ENCODE measurements around the gene FNDC11. TPM values are rescaled to one million over a fixed set of nuclear protein-coding genes. Genes with fewer than 3 reads are reported as not detected.

FNDC11 gene
- total RNA-seq, 1 donor from 2014 or later: 0.52 TPM

GRCh38 chr20:63533388-63533787 lies 20.6 kb upstream of the FNDC11 start:
- no peaks in the 10 kb centered on the region for H3K36me3 ChIP-seq (ENCODE audit: control insufficient read depth in 3 of 3, insufficient read depth in 3 of 3, low read length in 3 of 3)
- no peaks in the 10 kb centered on the region for H3K9me3 ChIP-seq (ENCODE audit: control insufficient read depth in 3 of 3, low read length in 3 of 3)
- H3K4me3 ChIP-seq (ENCODE audit: low read length in 3 of 3): no peak overlapping the region
- no peak overlapping the region for H3K27ac ChIP-seq (ENCODE audit: low read depth, low read length)
- peaks cover 0 to 20% (median 9%) of the 10 kb centered on the region in 3 donors for H3K4me1 ChIP-seq (ENCODE audit: control insufficient read depth in 3 of 3, insufficient read depth in 3 of 3, low read length in 3 of 3)
- no peak overlapping the region for H3K9ac ChIP-seq (ENCODE audit: low read depth in 1 of 3, low read length in 3 of 3)
- peaks cover 48 to 72% (median 71%) of the 10 kb centered on the region in 3 donors for H3K27me3 ChIP-seq (ENCODE audit: control insufficient read depth in 3 of 3, insufficient read depth in 3 of 3, low read length in 3 of 3)

DNA sequence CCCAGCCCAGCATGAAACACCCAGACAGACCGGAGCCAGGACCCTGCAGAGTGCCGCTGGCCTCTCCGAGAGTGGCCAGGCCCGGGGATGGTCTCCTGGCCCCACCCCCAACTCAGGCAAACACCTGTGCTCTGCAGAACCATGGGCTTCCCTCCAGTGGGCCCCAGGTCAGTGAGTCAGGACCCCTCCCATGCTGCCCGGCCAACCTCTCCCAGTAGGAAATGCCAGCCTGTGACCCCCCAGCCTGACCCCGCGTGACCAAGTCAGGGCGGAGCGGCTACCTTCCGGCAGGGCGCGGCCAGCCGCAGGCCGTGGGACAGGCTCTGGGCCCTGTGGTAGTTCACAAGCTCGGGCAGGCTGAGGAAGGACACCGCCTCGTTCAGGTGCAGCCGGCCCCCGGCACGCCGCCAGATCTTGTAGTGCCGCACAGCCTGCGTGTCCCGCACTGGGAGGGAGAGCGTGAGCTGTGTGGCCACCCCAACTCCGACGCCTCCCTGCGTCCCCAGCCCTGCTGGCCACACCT lies 20.0 kb upstream of the FNDC11 start:
- no peaks in the 10 kb centered on the region for H3K9me3 ChIP-seq (ENCODE audit: control insufficient read depth in 3 of 3, low read length in 3 of 3)
- peaks cover 0 to 20% (median 9%) of the 10 kb centered on the region in 3 donors for H3K4me1 ChIP-seq (ENCODE audit: control insufficient read depth in 3 of 3, insufficient read depth in 3 of 3, low read length in 3 of 3)
- H3K36me3 ChIP-seq (ENCODE audit: control insufficient read depth in 3 of 3, insufficient read depth in 3 of 3, low read length in 3 of 3): no peaks in the 10 kb centered on the region
- peaks cover 48 to 70% (median 70%) of the 10 kb centered on the region in 3 donors for H3K27me3 ChIP-seq (ENCODE audit: control insufficient read depth in 3 of 3, insufficient read depth in 3 of 3, low read length in 3 of 3)
- H3K27ac ChIP-seq (ENCODE audit: low read depth, low read length): no peak overlapping the region
- no peak overlapping the region for H3K4me3 ChIP-seq (ENCODE audit: low read length in 3 of 3)
- H3K9ac ChIP-seq (ENCODE audit: low read depth in 1 of 3, low read length in 3 of 3): no peak overlapping the region

- no peaks in the 10 kb centered on the region for H3K9me3 ChIP-seq (ENCODE audit: control insufficient read depth in 3 of 3, low read length in 3 of 3)
- no peak overlapping the region for H3K27ac ChIP-seq (ENCODE audit: low read depth, low read length)
- peaks cover 0 to 20% (median 9%) of the 10 kb centered on the region in 3 donors for H3K4me1 ChIP-seq (ENCODE audit: control insufficient read depth in 3 of 3, insufficient read depth in 3 of 3, low read length in 3 of 3)
- no peak overlapping the region for H3K9ac ChIP-seq (ENCODE audit: low read depth in 1 of 3, low read length in 3 of 3)
- no peak overlapping the region for H3K4me3 ChIP-seq (ENCODE audit: low read length in 3 of 3)
- no peaks in the 10 kb centered on the region for H3K36me3 ChIP-seq (ENCODE audit: control insufficient read depth in 3 of 3, insufficient read depth in 3 of 3, low read length in 3 of 3)
- peaks cover 43 to 65% (median 65%) of the 10 kb centered on the region in 3 donors for H3K27me3 ChIP-seq (ENCODE audit: control insufficient read depth in 3 of 3, insufficient read depth in 3 of 3, low read length in 3 of 3)
These were observed 19.5 kb upstream of the FNDC11 start for GRCh38 chr20:63534427-63534830.

DNA sequence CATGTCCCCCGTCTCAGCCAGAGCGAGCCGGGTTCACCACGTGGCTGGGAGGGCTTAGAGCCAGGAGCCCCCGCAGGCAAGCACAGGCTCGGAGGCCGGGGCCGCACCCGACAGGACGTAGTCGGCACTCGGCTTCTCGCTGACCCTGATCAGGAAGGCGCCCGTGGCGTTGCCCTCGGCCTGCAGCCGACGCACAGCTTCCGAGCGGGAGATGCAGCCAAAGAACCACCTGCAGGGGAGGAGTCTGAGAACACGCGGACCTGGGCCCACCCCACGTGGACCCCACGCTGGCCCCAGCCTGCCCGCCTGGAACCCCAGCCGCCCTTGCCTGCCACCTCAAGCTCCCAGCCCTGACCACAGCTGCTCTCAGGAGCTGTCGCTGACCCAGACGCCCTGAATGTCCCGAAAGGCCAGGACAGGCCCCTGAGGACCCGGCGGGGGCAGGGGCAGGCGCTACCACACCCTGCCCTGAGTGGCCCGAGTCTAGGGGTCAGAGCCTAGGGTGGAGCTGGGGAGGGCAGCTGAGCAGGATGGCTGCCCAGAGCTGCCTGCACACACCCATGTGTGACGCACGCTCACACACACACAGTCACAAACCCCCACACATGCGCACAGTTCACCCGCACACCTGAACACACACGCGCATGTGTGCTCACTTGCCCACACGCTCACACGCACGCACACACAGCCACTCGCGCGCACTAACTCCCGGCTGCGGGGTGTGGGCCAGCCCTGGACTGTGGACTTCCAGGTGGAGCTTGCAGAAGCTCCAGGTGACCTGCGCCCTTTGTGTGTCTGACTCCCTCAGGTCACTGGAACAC lies 18.9 kb upstream of the FNDC11 start:
- Histone ChIP-seq H3K9me3 (ENCODE audit: control insufficient read depth in 3 of 3, low read length in 3 of 3) (no peaks in the 10 kb centered on the region), H3K9ac (ENCODE audit: low read depth in 1 of 3, low read length in 3 of 3) (no peak overlapping the region), H3K27me3 (ENCODE audit: control insufficient read depth in 3 of 3, insufficient read depth in 3 of 3, low read length in 3 of 3) (peaks cover 39 to 64% (median 60%) of the 10 kb centered on the region in 3 donors), H3K4me1 (ENCODE audit: control insufficient read depth in 3 of 3, insufficient read depth in 3 of 3, low read length in 3 of 3) (peaks cover 0 to 20% (median 9%) of the 10 kb centered on the region in 3 donors), H3K36me3 (ENCODE audit: control insufficient read depth in 3 of 3, insufficient read depth in 3 of 3, low read length in 3 of 3) (no peaks in the 10 kb centered on the region), H3K4me3 (ENCODE audit: low read length in 3 of 3) (no peak overlapping the region), H3K27ac (ENCODE audit: low read depth, low read length) (no peak overlapping the region)

GRCh38 chr20:63536241-63536977 lies 17.6 kb upstream of the FNDC11 start:
- H3K27ac ChIP-seq (ENCODE audit: low read depth, low read length): no peak overlapping the region
- no peaks in the 10 kb centered on the region for H3K36me3 ChIP-seq (ENCODE audit: control insufficient read depth in 3 of 3, insufficient read depth in 3 of 3, low read length in 3 of 3)
- no peak overlapping the region for H3K4me3 ChIP-seq (ENCODE audit: low read length in 3 of 3)
- H3K4me1 ChIP-seq (ENCODE audit: control insufficient read depth in 3 of 3, insufficient read depth in 3 of 3, low read length in 3 of 3): peaks cover 0 to 20% (median 9%) of the 10 kb centered on the region in 3 donors
- no peaks in the 10 kb centered on the region for H3K9me3 ChIP-seq (ENCODE audit: control insufficient read depth in 3 of 3, low read length in 3 of 3)
- peaks cover 35 to 62% (median 60%) of the 10 kb centered on the region in 3 donors for H3K27me3 ChIP-seq (ENCODE audit: control insufficient read depth in 3 of 3, insufficient read depth in 3 of 3, low read length in 3 of 3)
- H3K9ac ChIP-seq (ENCODE audit: low read depth in 1 of 3, low read length in 3 of 3): no peak overlapping the region

GRCh38 chr20:63536997-63537524 lies 16.9 kb upstream of the FNDC11 start, which contains the start of gene PTK6:
Gene PTK6, minus strand, starts transcription at chr20:63537376. Its CDS starts 62 bp downstream, at chr20:63537314.
- no peaks in the 10 kb centered on the region for H3K9me3 ChIP-seq (ENCODE audit: control insufficient read depth in 3 of 3, low read length in 3 of 3)
- H3K27ac ChIP-seq (ENCODE audit: low read depth, low read length): no peak within 1 kb of the TSS
- H3K4me3 ChIP-seq (ENCODE audit: low read length in 3 of 3): peak within 1 kb of the TSS in 1 of 3 donors; percentile 35
- peaks cover 30 to 57% (median 54%) of the 10 kb centered on the region in 3 donors for H3K27me3 ChIP-seq (ENCODE audit: control insufficient read depth in 3 of 3, insufficient read depth in 3 of 3, low read length in 3 of 3)
- no peaks in the 10 kb centered on the region for H3K36me3 ChIP-seq (ENCODE audit: control insufficient read depth in 3 of 3, insufficient read depth in 3 of 3, low read length in 3 of 3)
- peak within 1 kb of the TSS in 2 of 3 donors; percentile 53 to 62 for H3K9ac ChIP-seq (ENCODE audit: low read depth in 1 of 3, low read length in 3 of 3)
- H3K4me1 ChIP-seq (ENCODE audit: control insufficient read depth in 3 of 3, insufficient read depth in 3 of 3, low read length in 3 of 3): peaks cover 0 to 20% (median 9%) of the 10 kb centered on the region in 3 donors

GRCh38 chr20:63537525-63538203 lies 16.3 kb upstream of the FNDC11 start:
- peaks cover 0 to 20% (median 9%) of the 10 kb centered on the region in 3 donors for H3K4me1 ChIP-seq (ENCODE audit: control insufficient read depth in 3 of 3, insufficient read depth in 3 of 3, low read length in 3 of 3)
- H3K9ac ChIP-seq (ENCODE audit: low read depth in 1 of 3, low read length in 3 of 3): peak overlapping the region in 2 of 3 donors; percentile 53 to 62
- H3K27ac ChIP-seq (ENCODE audit: low read depth, low read length): no peak overlapping the region
- H3K27me3 ChIP-seq (ENCODE audit: control insufficient read depth in 3 of 3, insufficient read depth in 3 of 3, low read length in 3 of 3): peaks cover 26 to 52% (median 48%) of the 10 kb centered on the region in 3 donors
- H3K4me3 ChIP-seq (ENCODE audit: low read length in 3 of 3): peak overlapping the region in 1 of 3 donors; percentile 35
- H3K9me3 ChIP-seq (ENCODE audit: control insufficient read depth in 3 of 3, low read length in 3 of 3): no peaks in the 10 kb centered on the region
- no peaks in the 10 kb centered on the region for H3K36me3 ChIP-seq (ENCODE audit: control insufficient read depth in 3 of 3, insufficient read depth in 3 of 3, low read length in 3 of 3)

DNA sequence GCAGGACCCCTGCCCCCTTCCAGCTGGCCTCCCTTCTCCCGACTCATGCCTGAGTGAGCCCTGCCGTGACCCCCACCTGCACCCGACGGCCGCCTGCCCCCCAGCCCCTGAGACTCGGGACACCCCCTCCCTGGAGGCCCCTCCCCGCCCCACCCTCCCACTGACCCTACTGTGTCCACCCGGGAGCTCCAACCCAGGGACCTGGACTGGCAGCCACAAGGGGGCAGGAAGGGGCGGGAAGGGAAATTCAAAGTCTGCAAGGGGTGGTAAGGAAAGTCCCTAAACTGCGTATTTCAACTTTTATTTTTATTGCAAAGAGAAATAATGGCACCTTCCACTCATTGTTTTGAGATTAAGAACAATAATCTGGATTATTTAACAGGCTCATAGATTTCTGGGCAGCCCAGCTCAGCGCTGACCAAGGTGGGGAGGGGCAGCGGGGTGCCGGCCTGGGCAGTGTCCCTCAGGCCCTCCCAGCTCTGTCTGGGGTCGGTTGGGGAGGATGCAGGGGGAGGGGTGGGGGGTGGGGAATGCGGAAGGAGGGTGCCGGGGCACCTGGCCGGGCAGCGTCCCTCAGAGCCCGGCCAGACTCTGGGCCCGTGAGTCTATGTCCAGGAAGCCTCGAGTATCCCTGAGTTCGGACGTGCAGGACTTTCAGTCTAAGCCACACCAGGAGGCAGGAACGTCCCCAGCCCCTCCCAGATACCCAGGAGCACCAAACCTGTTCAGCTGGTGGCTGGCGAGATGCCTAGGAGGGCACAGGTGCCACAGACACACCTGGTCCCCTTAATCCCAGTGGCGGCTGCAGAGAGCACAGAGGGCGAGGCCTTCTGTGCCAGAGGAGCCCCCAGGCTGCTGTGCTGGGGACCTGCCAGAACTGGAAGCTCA lies 15.5 kb upstream of the FNDC11 start:
- H3K36me3 ChIP-seq (ENCODE audit: control insufficient read depth in 3 of 3, insufficient read depth in 3 of 3, low read length in 3 of 3): no peaks in the 10 kb centered on the region
- peaks cover 0 to 20% (median 9%) of the 10 kb centered on the region in 3 donors for H3K4me1 ChIP-seq (ENCODE audit: control insufficient read depth in 3 of 3, insufficient read depth in 3 of 3, low read length in 3 of 3)
- H3K9me3 ChIP-seq (ENCODE audit: control insufficient read depth in 3 of 3, low read length in 3 of 3): no peaks in the 10 kb centered on the region
- no peak overlapping the region for H3K9ac ChIP-seq (ENCODE audit: low read depth in 1 of 3, low read length in 3 of 3)
- peak overlapping the region in 1 of 3 donors; percentile 35 for H3K4me3 ChIP-seq (ENCODE audit: low read length in 3 of 3)
- no peak overlapping the region for H3K27ac ChIP-seq (ENCODE audit: low read depth, low read length)
- H3K27me3 ChIP-seq (ENCODE audit: control insufficient read depth in 3 of 3, insufficient read depth in 3 of 3, low read length in 3 of 3): peaks cover 24 to 49% (median 44%) of the 10 kb centered on the region in 3 donors
